GM13977 (cell line): ENCODE data around the gene SKI.

Source experiments
- DNase-seq: peaks from one replicate; pipeline ENCODE4 v3.0.0; 2012; ENCODE audit warnings: low spot score
- in situ Hi-C: fragments of 300-500 bp; cut with MboI; formaldehyde crosslinking; loops from one replicate; pipeline ENCODE4 v1.12.0; 2022; ENCODE audit warnings: low sequenced_read_pairs, low pct_unique_long_range_greater_than_20kb, mixed read lengths, inconsistent platforms; ENCODE audit not compliant: unreplicated experiment
- TF ChIP-seq, protein P1 (sequence below): IDR thresholded peaks from 2 replicates; pipeline ENCODE4 v1.5.1; 2012; ENCODE audit warnings: mild to moderate bottlenecking, control low read depth; ENCODE audit not compliant: insufficient read depth; ENCODE audit errors: extremely low read depth, missing control alignments

Gene SKI

GRCh38 chr1:2346691-2347408 lies 118.7 kb downstream of the SKI start:
- DNase-seq = no peak
- TF ChIP-seq, protein P1, sequence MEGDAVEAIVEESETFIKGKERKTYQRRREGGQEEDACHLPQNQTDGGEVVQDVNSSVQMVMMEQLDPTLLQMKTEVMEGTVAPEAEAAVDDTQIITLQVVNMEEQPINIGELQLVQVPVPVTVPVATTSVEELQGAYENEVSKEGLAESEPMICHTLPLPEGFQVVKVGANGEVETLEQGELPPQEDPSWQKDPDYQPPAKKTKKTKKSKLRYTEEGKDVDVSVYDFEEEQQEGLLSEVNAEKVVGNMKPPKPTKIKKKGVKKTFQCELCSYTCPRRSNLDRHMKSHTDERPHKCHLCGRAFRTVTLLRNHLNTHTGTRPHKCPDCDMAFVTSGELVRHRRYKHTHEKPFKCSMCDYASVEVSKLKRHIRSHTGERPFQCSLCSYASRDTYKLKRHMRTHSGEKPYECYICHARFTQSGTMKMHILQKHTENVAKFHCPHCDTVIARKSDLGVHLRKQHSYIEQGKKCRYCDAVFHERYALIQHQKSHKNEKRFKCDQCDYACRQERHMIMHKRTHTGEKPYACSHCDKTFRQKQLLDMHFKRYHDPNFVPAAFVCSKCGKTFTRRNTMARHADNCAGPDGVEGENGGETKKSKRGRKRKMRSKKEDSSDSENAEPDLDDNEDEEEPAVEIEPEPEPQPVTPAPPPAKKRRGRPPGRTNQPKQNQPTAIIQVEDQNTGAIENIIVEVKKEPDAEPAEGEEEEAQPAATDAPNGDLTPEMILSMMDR = no peak
- in situ Hi-C loops = no loop called here

DNA sequence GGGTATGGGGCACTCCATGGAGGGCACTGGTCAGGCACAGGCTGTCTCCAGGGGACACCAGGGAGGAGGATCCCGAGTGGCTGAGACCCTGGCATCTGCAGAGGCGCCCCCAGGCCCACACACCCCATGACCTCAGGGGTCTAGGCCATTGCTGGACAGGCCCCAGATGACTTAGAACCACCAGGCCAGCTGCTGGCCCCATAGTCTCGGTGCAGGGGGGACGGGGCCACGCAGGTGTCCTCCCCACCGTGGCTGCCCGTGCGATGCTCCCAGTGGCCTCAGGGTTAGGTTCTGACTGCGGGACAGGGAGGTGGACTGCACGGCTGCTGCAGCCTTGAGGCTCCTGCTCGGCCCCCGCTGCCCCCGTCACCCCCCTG lies 119.3 kb downstream of the SKI start:
- in situ Hi-C loops = no loop called here
- no peak for DNase-seq
- TF ChIP-seq, protein P1 = no peak

GRCh38 chr1:2347896-2348295 lies 119.8 kb downstream of the SKI start:
- in situ Hi-C loops = no loop called here
- DNase-seq = no peak
- TF ChIP-seq, protein P1 = no peak

- DNase-seq = no peak
- TF ChIP-seq, protein P1 = no peak
- in situ Hi-C loops = no loop called here
Measured at GRCh38 chr1:2348346-2349325, 120.5 kb downstream of the SKI start.

DNA sequence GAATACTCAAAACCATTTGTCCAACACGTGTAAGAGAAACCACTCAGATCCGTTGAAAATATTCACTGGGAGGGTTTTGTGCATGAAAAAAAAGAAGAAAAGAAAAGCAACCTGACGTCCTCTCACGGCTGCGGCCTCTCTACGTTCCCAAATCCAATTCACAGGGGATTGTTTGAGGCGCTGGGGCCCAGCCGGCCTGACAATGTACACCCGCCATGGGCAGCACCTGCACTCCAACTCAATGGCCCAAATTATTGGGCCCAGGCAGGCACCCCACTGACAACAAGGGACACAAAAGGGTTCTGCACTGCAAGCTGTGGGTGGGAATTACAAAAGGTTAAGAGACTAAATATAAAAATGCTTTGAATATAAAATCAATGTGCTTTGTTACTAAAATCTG lies 121.7 kb downstream of the SKI start:
- no peak for DNase-seq
- in situ Hi-C loops = no loop called here
- TF ChIP-seq, protein P1 = no peak

GRCh38 chr1:2350501-2350900 lies 122.4 kb downstream of the SKI start:
- TF ChIP-seq, protein P1 = no peak
- no peak for DNase-seq
- in situ Hi-C loops = no loop called here
